GM23338 (cell line): ENCODE data around the gene RPL34. TPM values are rescaled to one million over a fixed set of nuclear protein-coding genes. Genes with fewer than 3 reads are reported as not detected.

Source experiments
- ATAC-seq: fragments of 200-7000 bp; cut with Tn5 transposase; 3 replicates; pipeline ENCODE4 v1.9.1; 2020
- DNase-seq: peaks from one replicate; pipeline ENCODE4 v3.0.0-alpha.2; 2015; ENCODE audit warnings: low spot score
- H2AFZ ChIP-seq: fragments of 200-600 bp; sonication (generic); 2 replicates; pipeline ENCODE4 v1.8.0; 2016; ENCODE audit warnings: antibody characterized with exemption, mild to moderate bottlenecking, moderate library complexity
- H3F3A ChIP-seq: fragments of 200-600 bp; sonication (generic); replicated peaks from 2 replicates; pipeline ENCODE4 v1.8.0; 2017; ENCODE audit warnings: antibody characterized with exemption, mixed run types, low read depth
- H3K27ac ChIP-seq: fragments of 200-600 bp; sonication (generic); 2 replicates; pipeline ENCODE4 v1.6.1; 2016; ENCODE audit warnings: low read depth
- H3K27me3 ChIP-seq: fragments of 200-600 bp; sonication (generic); 2 replicates; pipeline ENCODE4 v1.8.0; 2016; ENCODE audit warnings: mild to moderate bottlenecking, mixed run types, moderate library complexity; ENCODE audit not compliant: insufficient read depth
- H3K36me3 ChIP-seq: fragments of 200-600 bp; sonication (generic); 2 replicates; pipeline ENCODE4 v1.8.0; 2016; ENCODE audit warnings: mild to moderate bottlenecking; ENCODE audit not compliant: insufficient read depth
- H3K4me1 ChIP-seq: fragments of 200-600 bp; sonication (generic); 2 replicates; pipeline ENCODE4 v1.8.0; 2016; ENCODE audit warnings: mild to moderate bottlenecking, moderate library complexity; ENCODE audit not compliant: insufficient read depth
- H3K4me2 ChIP-seq: fragments of 200-600 bp; sonication (generic); 2 replicates; pipeline ENCODE4 v1.7.1; 2017; ENCODE audit warnings: mixed run types
- H3K4me3 ChIP-seq: fragments of 200-600 bp; sonication (generic); 2 replicates; pipeline ENCODE4 v1.6.1; 2016; ENCODE audit warnings: mixed run types
- H3K79me2 ChIP-seq: fragments of 200-600 bp; sonication (generic); replicated peaks from 2 replicates; pipeline ENCODE4 v1.8.0; 2017; ENCODE audit warnings: mild to moderate bottlenecking; ENCODE audit not compliant: insufficient read depth
- H3K9me2 ChIP-seq: fragments of 200-600 bp; sonication (generic); 2 replicates; pipeline ENCODE4 v1.8.0; 2017; ENCODE audit not compliant: insufficient read depth
- H4K20me1 ChIP-seq: fragments of 200-600 bp; sonication (generic); replicated peaks from 2 replicates; pipeline ENCODE4 v1.8.0; 2017; ENCODE audit warnings: mild to moderate bottlenecking; ENCODE audit not compliant: insufficient read depth
- H3K27ac Mint-ChIP-seq: 2 replicates; pipeline ENCODE4 v1.8.0; 2020; ENCODE audit warnings: inconsistent platforms, mild to moderate bottlenecking, moderate library complexity, mixed read lengths
- H3K27me3 Mint-ChIP-seq: 3 replicates; pipeline ENCODE4 v1.8.0; 2022; ENCODE audit warnings: low read depth, mild to moderate bottlenecking, moderate library complexity, mixed read lengths, inconsistent platforms; ENCODE audit not compliant: insufficient read depth, poor library complexity
- H3K36me3 Mint-ChIP-seq: 3 replicates; pipeline ENCODE4 v1.8.0; 2021; ENCODE audit warnings: low read depth, mild to moderate bottlenecking, inconsistent platforms, moderate library complexity, mixed read lengths
- H3K4me1 Mint-ChIP-seq: 3 replicates; pipeline ENCODE4 v1.8.0; 2020; ENCODE audit warnings: mild to moderate bottlenecking, inconsistent platforms, mixed read lengths
- H3K4me3 Mint-ChIP-seq: 3 replicates; pipeline ENCODE4 v1.8.0; 2021; ENCODE audit warnings: moderate library complexity, mild to moderate bottlenecking, inconsistent platforms, mixed read lengths
- H3K9me3 Mint-ChIP-seq: 3 replicates; pipeline ENCODE4 v1.8.0; 2020; ENCODE audit warnings: moderate library complexity, mild to moderate bottlenecking, inconsistent platforms, mixed read lengths
- EZH2 ChIP-seq: fragments of 200-600 bp; sonication (generic); IDR thresholded peaks from one replicate; pipeline ENCODE4 v1.8.0; 2017; ENCODE audit warnings: antibody characterized with exemption, mild to moderate bottlenecking, low read depth; ENCODE audit not compliant: unreplicated experiment
- JUNB ChIP-seq: IDR thresholded peaks from one replicate; pipeline ENCODE4 v1.6.1; 2016; ENCODE audit warnings: antibody characterized with exemption; ENCODE audit not compliant: unreplicated experiment
- POLR2AphosphoS5 ChIP-seq: IDR thresholded peaks from 2 replicates; pipeline ENCODE4 v1.6.1; 2016; ENCODE audit warnings: antibody characterized with exemption, low read depth
- polyA plus RNA-seq: library from polyadenylated mRNA; unstranded; fragments of >200 nt; fragmentation: Nextera tagmentation; extraction: Ambion mirVana; gene quantifications from 2 replicates; pipeline ENCODE4 v1.2.1, GENCODE V29; 2016
- total RNA-seq: library from RNA; depleted of rRNA; stranded (reverse); fragments of >200 nt; shearing (Covaris generic); gene quantifications from 2 replicates; pipeline ENCODE4 v1.2.3, GENCODE V29; 2014
- TF ChIP-seq, protein P1 (sequence below): fragments of 250-450 bp; sonication (Bioruptor Pico); IDR thresholded peaks from 2 replicates; pipeline ENCODE4 v1.5.0; 2020; ENCODE audit warnings: mild to moderate bottlenecking, moderate library complexity
- TF ChIP-seq, protein P2 (sequence below): IDR thresholded peaks from one replicate; pipeline ENCODE4 v1.6.1; 2018; ENCODE audit warnings: antibody characterized with exemption; ENCODE audit not compliant: unreplicated experiment
- TF ChIP-seq, protein P3 (sequence below), 2 experiments: fragments of 200-600 bp in 1 of 2; sonication (generic) in 1 of 2; conservative IDR thresholded peaks; 2 replicates each; pipeline versions ENCODE4 v1.5.1 to v1.6.1; 2016 to 2017; ENCODE audit warnings: antibody characterized with exemption in 2 of 2, low read depth in 2 of 2, mild to moderate bottlenecking in 2 of 2, moderate library complexity in 1 of 2

RPL34 gene
- total and polyA plus RNA-seq, 2 experiments from 2014 or later = 785 to 2,566 TPM

DNA sequence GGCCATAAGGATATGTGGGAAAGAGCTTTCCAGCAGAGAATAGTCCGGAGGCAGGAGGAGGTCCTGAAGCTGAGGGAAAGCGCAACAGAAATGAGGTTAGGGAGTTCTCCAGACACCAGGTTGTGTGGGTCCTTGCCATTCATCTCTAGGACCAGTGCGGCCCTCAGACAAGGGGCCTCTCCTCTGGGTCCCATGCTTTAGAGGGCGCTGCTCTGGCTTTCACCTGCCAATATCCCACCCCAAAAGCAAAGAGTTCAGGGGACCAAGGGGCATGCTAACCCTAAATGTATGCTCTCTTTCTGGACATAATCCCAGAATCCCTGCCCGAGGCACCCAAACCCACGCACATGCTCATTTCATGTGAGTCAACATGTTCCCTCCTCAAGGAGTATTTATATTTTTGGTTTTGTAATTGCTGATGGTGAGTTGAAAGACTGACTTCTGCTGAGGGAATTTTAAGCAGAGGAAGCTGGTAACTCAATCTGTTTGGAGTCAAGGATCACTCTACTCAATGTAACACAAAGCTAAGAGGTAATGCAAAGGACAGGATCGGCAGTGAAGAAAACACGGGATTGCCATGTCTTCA is 14.8 kb downstream of the RPL34 start:
- Histone ChIP-seq H3K4me1 (no peaks in the 10 kb centered on the region), H3K36me3 (peaks cover 37% of the 10 kb centered on the region), H3K4me2 (no peak overlapping the region), H2AFZ (no peak overlapping the region), H4K20me1 (peaks cover 8% of the 10 kb centered on the region; the same call in 1 of the 2 replicates), H3F3A (peaks cover 6% of the 10 kb centered on the region; the same call in 1 of the 2 replicates), H3K27ac (peak overlapping the region; percentile 78), H3K27me3 (no peaks in the 10 kb centered on the region), H3K4me3 (no peak overlapping the region), H3K79me2 (no peaks in the 10 kb centered on the region), H3K9me2 (no peaks in the 10 kb centered on the region)
- Mint-ChIP-seq H3K9me3 (no peaks in the 10 kb centered on the region), H3K4me1 (no peaks in the 10 kb centered on the region), H3K27ac (no peak overlapping the region; the same call in 1 of the 2 replicates), H3K36me3 (peaks cover 49% of the 10 kb centered on the region), H3K27me3 (no peaks in the 10 kb centered on the region), H3K4me3 (no peak overlapping the region)
- TF ChIP-seq JUNB (no peak), EZH2 (no peak), POLR2AphosphoS5 (0 out of 2 replicates have a peak, but pooled peaks have one; percentile 9)
- TF ChIP-seq, protein P1, sequence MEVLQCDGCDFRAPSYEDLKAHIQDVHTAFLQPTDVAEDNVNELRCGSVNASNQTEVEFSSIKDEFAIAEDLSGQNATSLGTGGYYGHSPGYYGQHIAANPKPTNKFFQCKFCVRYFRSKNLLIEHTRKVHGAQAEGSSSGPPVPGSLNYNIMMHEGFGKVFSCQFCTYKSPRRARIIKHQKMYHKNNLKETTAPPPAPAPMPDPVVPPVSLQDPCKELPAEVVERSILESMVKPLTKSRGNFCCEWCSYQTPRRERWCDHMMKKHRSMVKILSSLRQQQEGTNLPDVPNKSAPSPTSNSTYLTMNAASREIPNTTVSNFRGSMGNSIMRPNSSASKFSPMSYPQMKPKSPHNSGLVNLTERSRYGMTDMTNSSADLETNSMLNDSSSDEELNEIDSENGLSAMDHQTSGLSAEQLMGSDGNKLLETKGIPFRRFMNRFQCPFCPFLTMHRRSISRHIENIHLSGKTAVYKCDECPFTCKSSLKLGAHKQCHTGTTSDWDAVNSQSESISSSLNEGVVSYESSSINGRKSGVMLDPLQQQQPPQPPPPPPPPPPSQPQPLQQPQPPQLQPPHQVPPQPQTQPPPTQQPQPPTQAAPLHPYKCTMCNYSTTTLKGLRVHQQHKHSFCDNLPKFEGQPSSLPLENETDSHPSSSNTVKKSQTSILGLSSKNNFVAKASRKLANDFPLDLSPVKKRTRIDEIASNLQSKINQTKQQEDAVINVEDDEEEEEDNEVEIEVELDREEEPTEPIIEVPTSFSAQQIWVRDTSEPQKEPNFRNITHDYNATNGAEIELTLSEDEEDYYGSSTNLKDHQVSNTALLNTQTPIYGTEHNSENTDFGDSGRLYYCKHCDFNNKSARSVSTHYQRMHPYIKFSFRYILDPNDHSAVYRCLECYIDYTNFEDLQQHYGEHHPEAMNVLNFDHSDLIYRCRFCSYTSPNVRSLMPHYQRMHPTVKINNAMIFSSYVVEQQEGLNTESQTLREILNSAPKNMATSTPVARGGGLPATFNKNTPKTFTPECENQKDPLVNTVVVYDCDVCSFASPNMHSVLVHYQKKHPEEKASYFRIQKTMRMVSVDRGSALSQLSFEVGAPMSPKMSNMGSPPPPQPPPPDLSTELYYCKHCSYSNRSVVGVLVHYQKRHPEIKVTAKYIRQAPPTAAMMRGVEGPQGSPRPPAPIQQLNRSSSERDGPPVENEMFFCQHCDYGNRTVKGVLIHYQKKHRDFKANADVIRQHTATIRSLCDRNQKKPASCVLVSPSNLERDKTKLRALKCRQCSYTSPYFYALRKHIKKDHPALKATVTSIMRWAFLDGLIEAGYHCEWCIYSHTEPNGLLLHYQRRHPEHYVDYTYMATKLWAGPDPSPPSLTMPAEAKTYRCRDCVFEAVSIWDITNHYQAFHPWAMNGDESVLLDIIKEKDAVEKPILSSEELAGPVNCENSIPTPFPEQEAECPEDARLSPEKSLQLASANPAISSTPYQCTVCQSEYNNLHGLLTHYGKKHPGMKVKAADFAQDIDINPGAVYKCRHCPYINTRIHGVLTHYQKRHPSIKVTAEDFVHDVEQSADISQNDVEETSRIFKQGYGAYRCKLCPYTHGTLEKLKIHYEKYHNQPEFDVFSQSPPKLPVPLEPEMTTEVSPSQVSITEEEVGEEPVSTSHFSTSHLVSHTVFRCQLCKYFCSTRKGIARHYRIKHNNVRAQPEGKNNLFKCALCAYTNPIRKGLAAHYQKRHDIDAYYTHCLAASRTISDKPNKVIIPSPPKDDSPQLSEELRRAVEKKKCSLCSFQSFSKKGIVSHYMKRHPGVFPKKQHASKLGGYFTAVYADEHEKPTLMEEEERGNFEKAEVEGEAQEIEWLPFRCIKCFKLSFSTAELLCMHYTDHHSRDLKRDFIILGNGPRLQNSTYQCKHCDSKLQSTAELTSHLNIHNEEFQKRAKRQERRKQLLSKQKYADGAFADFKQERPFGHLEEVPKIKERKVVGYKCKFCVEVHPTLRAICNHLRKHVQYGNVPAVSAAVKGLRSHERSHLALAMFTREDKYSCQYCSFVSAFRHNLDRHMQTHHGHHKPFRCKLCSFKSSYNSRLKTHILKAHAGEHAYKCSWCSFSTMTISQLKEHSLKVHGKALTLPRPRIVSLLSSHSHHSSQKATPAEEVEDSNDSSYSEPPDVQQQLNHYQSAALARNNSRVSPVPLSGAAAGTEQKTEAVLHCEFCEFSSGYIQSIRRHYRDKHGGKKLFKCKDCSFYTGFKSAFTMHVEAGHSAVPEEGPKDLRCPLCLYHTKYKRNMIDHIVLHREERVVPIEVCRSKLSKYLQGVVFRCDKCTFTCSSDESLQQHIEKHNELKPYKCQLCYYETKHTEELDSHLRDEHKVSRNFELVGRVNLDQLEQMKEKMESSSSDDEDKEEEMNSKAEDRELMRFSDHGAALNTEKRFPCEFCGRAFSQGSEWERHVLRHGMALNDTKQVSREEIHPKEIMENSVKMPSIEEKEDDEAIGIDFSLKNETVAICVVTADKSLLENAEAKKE (CRISPR knock-in tag) = no peak
- TF ChIP-seq, protein P2, sequence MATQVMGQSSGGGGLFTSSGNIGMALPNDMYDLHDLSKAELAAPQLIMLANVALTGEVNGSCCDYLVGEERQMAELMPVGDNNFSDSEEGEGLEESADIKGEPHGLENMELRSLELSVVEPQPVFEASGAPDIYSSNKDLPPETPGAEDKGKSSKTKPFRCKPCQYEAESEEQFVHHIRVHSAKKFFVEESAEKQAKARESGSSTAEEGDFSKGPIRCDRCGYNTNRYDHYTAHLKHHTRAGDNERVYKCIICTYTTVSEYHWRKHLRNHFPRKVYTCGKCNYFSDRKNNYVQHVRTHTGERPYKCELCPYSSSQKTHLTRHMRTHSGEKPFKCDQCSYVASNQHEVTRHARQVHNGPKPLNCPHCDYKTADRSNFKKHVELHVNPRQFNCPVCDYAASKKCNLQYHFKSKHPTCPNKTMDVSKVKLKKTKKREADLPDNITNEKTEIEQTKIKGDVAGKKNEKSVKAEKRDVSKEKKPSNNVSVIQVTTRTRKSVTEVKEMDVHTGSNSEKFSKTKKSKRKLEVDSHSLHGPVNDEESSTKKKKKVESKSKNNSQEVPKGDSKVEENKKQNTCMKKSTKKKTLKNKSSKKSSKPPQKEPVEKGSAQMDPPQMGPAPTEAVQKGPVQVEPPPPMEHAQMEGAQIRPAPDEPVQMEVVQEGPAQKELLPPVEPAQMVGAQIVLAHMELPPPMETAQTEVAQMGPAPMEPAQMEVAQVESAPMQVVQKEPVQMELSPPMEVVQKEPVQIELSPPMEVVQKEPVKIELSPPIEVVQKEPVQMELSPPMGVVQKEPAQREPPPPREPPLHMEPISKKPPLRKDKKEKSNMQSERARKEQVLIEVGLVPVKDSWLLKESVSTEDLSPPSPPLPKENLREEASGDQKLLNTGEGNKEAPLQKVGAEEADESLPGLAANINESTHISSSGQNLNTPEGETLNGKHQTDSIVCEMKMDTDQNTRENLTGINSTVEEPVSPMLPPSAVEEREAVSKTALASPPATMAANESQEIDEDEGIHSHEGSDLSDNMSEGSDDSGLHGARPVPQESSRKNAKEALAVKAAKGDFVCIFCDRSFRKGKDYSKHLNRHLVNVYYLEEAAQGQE = no peak
- TF ChIP-seq, protein P3, sequence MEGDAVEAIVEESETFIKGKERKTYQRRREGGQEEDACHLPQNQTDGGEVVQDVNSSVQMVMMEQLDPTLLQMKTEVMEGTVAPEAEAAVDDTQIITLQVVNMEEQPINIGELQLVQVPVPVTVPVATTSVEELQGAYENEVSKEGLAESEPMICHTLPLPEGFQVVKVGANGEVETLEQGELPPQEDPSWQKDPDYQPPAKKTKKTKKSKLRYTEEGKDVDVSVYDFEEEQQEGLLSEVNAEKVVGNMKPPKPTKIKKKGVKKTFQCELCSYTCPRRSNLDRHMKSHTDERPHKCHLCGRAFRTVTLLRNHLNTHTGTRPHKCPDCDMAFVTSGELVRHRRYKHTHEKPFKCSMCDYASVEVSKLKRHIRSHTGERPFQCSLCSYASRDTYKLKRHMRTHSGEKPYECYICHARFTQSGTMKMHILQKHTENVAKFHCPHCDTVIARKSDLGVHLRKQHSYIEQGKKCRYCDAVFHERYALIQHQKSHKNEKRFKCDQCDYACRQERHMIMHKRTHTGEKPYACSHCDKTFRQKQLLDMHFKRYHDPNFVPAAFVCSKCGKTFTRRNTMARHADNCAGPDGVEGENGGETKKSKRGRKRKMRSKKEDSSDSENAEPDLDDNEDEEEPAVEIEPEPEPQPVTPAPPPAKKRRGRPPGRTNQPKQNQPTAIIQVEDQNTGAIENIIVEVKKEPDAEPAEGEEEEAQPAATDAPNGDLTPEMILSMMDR (conservative IDR thresholded peaks at IDR 0.05; ENCODE audit: low read depth in 2 of 2) = peak in 1 of 2 experiments; percentile 32; a peak in 1 of 4 replicates
- DNase-seq (peak; percentile 26), ATAC-seq (peak; percentile 59; the same call in 2 of the 3 replicates)
